ENCODE results near the gene KRTAP9-3. TPM values are rescaled to one million over a fixed set of nuclear protein-coding genes. Genes with fewer than 3 reads are reported as not detected.
A peak's percentile ranks its signal among the peaks of the same experiment; 100 is the strongest.

Gene KRTAP9-3
- total and polyA plus RNA-seq, 2 donors (not counting 1 experiment from before 2014, with no cell fraction given): not detected

GRCh38 chr17:41263212-41263611 is 31.0 kb downstream of the KRTAP9-3 start:
- no peak for DNase-seq
- 86% methylated on average over 1 of the region's 2 CpGs for WGBS (ENCODE audit: insufficient coverage)
- intact Hi-C loops (cut with micrococcal nuclease): no loop called here
- no peaks in the 10 kb centered on the region for H3K79me2 ChIP-seq (ENCODE audit: control insufficient read depth, insufficient read depth, low read length)
- no peaks in the 10 kb centered on the region for H3K9me3 Mint-ChIP-seq (ENCODE audit: insufficient read depth)
- H3K36me3 ChIP-seq (replicated peaks in 1 of 2; ENCODE audit: control extremely low read depth in 1 of 2, control insufficient read depth in 1 of 2, extremely low read depth in 1 of 2, insufficient read depth in 2 of 2, low read length in 1 of 2): no peaks in the 10 kb centered on the region
- no peak overlapping the region for H3K4me3 Mint-ChIP-seq
- H3K4me1 Mint-ChIP-seq: no peaks in the 10 kb centered on the region
- no peak for ATAC-seq (ENCODE audit: low read depth)
- no peak overlapping the region for H3K27ac Mint-ChIP-seq
- TF ChIP-seq EZH2 (IDR thresholded peaks at IDR 0.05; ENCODE audit: borderline replicate concordance, insufficient read depth, low read depth, low read length, poor library complexity, severe bottlenecking): no peak
- TF ChIP-seq CTCF (IDR thresholded peaks at IDR 0.05): no peak
- no peaks in the 10 kb centered on the region for H3K4me1 ChIP-seq (ENCODE audit: control insufficient read depth in 2 of 2, insufficient read depth in 2 of 2, low read length in 2 of 2)
- H4K20me1 ChIP-seq (ENCODE audit: control insufficient read depth, insufficient read depth, low read length, poor library complexity, severe bottlenecking): no peaks in the 10 kb centered on the region
- H3K27me3 ChIP-seq (replicated peaks in 1 of 4; ENCODE audit: control extremely low read depth in 1 of 4, control insufficient read depth in 3 of 4, insufficient read depth in 4 of 4, low read length in 3 of 4): peaks cover 0 to 7% (median 3%) of the 10 kb centered on the region in 4 experiments
- ChIA-PET CTCF (no interaction called here), POLR2A (no interaction called here)
- no peak overlapping the region for H3K27ac ChIP-seq (ENCODE audit: low read length in 2 of 2)
- peaks cover 70% of the 10 kb centered on the region for H3K27me3 Mint-ChIP-seq
- H3K9me3 ChIP-seq (ENCODE audit: control extremely low read depth in 1 of 3, control insufficient read depth in 2 of 3, insufficient read depth in 1 of 3, low read length in 2 of 3): no peaks in the 10 kb centered on the region
- H3K9ac ChIP-seq (ENCODE audit: low read length): no peak overlapping the region
- H2AFZ ChIP-seq (ENCODE audit: insufficient read depth, low read depth, low read length, poor library complexity, severe bottlenecking): no peak overlapping the region
- H3K4me3 ChIP-seq (ENCODE audit: control extremely low read depth in 1 of 5, extremely low read depth in 1 of 5, insufficient read depth in 1 of 5, low read depth in 2 of 5, low read length in 4 of 5): no peak overlapping the region
- no peak overlapping the region for H3K4me2 ChIP-seq (replicated peaks; ENCODE audit: low read depth, low read length, poor library complexity, severe bottlenecking)

GRCh38 chr17:41264599-41264998 is 32.4 kb downstream of the KRTAP9-3 start:
- CTCF ChIA-PET: no interaction called here
- no peaks in the 10 kb centered on the region for H3K4me1 Mint-ChIP-seq
- Histone ChIP-seq H4K20me1 (ENCODE audit: control insufficient read depth, insufficient read depth, low read length, poor library complexity, severe bottlenecking) (no peaks in the 10 kb centered on the region), H3K27me3 (replicated peaks in 1 of 4; ENCODE audit: control extremely low read depth in 1 of 4, control insufficient read depth in 3 of 4, insufficient read depth in 4 of 4, low read length in 3 of 4) (no peaks in the 10 kb centered on the region), H3K27ac (ENCODE audit: low read length in 2 of 2) (no peak overlapping the region), H3K4me3 (ENCODE audit: control extremely low read depth in 1 of 5, extremely low read depth in 1 of 5, insufficient read depth in 1 of 5, low read depth in 2 of 5, low read length in 4 of 5) (no peak overlapping the region), H2AFZ (ENCODE audit: insufficient read depth, low read depth, low read length, poor library complexity, severe bottlenecking) (no peak overlapping the region), H3K4me2 (replicated peaks; ENCODE audit: low read depth, low read length, poor library complexity, severe bottlenecking) (no peak overlapping the region), H3K4me1 (ENCODE audit: control insufficient read depth in 2 of 2, insufficient read depth in 2 of 2, low read length in 2 of 2) (no peaks in the 10 kb centered on the region), H3K79me2 (ENCODE audit: control insufficient read depth, insufficient read depth, low read length) (no peaks in the 10 kb centered on the region), H3K9ac (ENCODE audit: low read length) (no peak overlapping the region), H3K9me3 (ENCODE audit: control extremely low read depth in 1 of 3, control insufficient read depth in 2 of 3, insufficient read depth in 1 of 3, low read length in 2 of 3) (no peaks in the 10 kb centered on the region), H3K36me3 (replicated peaks in 1 of 2; ENCODE audit: control extremely low read depth in 1 of 2, control insufficient read depth in 1 of 2, extremely low read depth in 1 of 2, insufficient read depth in 2 of 2, low read length in 1 of 2) (no peaks in the 10 kb centered on the region)
- H3K4me3 Mint-ChIP-seq: no peak overlapping the region
- H3K9me3 Mint-ChIP-seq (ENCODE audit: insufficient read depth): no peaks in the 10 kb centered on the region
- POLR2A ChIA-PET: no interaction called here
- intact Hi-C loops (cut with micrococcal nuclease): loop anchor here (1.0 kb wide), 1 partner anchor 12 kb away; no protein-coding TSS in a partner anchor
- DNase-seq (peak; percentile 0), ATAC-seq (ENCODE audit: low read depth) (no peak)
- H3K27me3 Mint-ChIP-seq: peaks cover 58% of the 10 kb centered on the region
- no peak overlapping the region for H3K27ac Mint-ChIP-seq
- 100% methylated on average over 2 of the region's 3 CpGs for WGBS (ENCODE audit: insufficient coverage)
- TF ChIP-seq EZH2 (IDR thresholded peaks at IDR 0.05; ENCODE audit: borderline replicate concordance, insufficient read depth, low read depth, low read length, poor library complexity, severe bottlenecking) (no peak), CTCF (IDR thresholded peaks at IDR 0.05) (no peak)
